Measurements from ENCODE around the gene PTTG1. TPM values are rescaled to one million over a fixed set of nuclear protein-coding genes. Genes with fewer than 3 reads are reported as not detected.

PTTG1 gene
- total RNA-seq, 1 donor from 2014 or later = 9.1 TPM

GRCh38 chr5:160442824-160443431 is 21.3 kb downstream of the PTTG1 start:
- no peak for DNase-seq
- no peak for ATAC-seq
- no peak for TF ChIP-seq CTCF (IDR thresholded peaks at IDR 0.05)
- Histone ChIP-seq H3K27ac (no peak overlapping the region), H3K36me3 (no peaks in the 10 kb centered on the region), H3K4me1 (peaks cover 10% of the 10 kb centered on the region), H3K9me3 (no peaks in the 10 kb centered on the region), H3K27me3 (ENCODE audit: low read depth) (no peaks in the 10 kb centered on the region), H3K4me3 (no peak overlapping the region)
- intact Hi-C loops (cut with DNase I) = no loop called here

GRCh38 chr5:160444407-160444806 is 22.8 kb downstream of the PTTG1 start:
- H3K4me1 ChIP-seq = peaks cover 3% of the 10 kb centered on the region
- H3K27ac ChIP-seq = no peak overlapping the region
- no peaks in the 10 kb centered on the region for H3K9me3 ChIP-seq
- H3K27me3 ChIP-seq (ENCODE audit: low read depth) = no peaks in the 10 kb centered on the region
- DNase-seq (no peak), ATAC-seq (no peak)
- no peak overlapping the region for H3K4me3 ChIP-seq
- H3K36me3 ChIP-seq = no peaks in the 10 kb centered on the region
- intact Hi-C loops (cut with DNase I) = no loop called here
- TF ChIP-seq CTCF (IDR thresholded peaks at IDR 0.05) = no peak

- Histone ChIP-seq H3K27ac (no peak overlapping the region), H3K9me3 (no peaks in the 10 kb centered on the region), H3K4me3 (no peak overlapping the region), H3K36me3 (no peaks in the 10 kb centered on the region), H3K27me3 (ENCODE audit: low read depth) (no peaks in the 10 kb centered on the region), H3K4me1 (no peaks in the 10 kb centered on the region)
- DNase-seq (no peak), ATAC-seq (no peak)
- intact Hi-C loops (cut with DNase I) = no loop called here
- TF ChIP-seq CTCF (IDR thresholded peaks at IDR 0.05) = no peak
These were observed 23.5 kb downstream of the PTTG1 start for GRCh38 chr5:160445132-160445531.

- no peak overlapping the region for H3K4me3 ChIP-seq
These were observed 24.1 kb downstream of the PTTG1 start for GRCh38 chr5:160445751-160446150.

GRCh38 chr5:160448886-160449285 is 27.2 kb downstream of the PTTG1 start:
- H3K27ac ChIP-seq = no peak overlapping the region
- H3K9me3 ChIP-seq = no peaks in the 10 kb centered on the region
- TF ChIP-seq CTCF (IDR thresholded peaks at IDR 0.05) = no peak
- H3K27me3 ChIP-seq (ENCODE audit: low read depth) = no peaks in the 10 kb centered on the region
- intact Hi-C loops (cut with DNase I) = no loop called here
- peaks cover 6% of the 10 kb centered on the region for H3K4me1 ChIP-seq
- DNase-seq (no peak), ATAC-seq (no peak)
- no peaks in the 10 kb centered on the region for H3K36me3 ChIP-seq
- no peak overlapping the region for H3K4me3 ChIP-seq

More at GRCh38 chr5:160445751-160446150, 24.1 kb downstream of the PTTG1 start:
- H3K27ac ChIP-seq = no peak overlapping the region
- intact Hi-C loops (cut with DNase I) = no loop called here
- H3K9me3 ChIP-seq = no peaks in the 10 kb centered on the region
- no peaks in the 10 kb centered on the region for H3K4me1 ChIP-seq
- no peak for ATAC-seq
- DNase-seq = no peak
- H3K27me3 ChIP-seq (ENCODE audit: low read depth) = no peaks in the 10 kb centered on the region
- TF ChIP-seq CTCF (IDR thresholded peaks at IDR 0.05) = no peak
- no peaks in the 10 kb centered on the region for H3K36me3 ChIP-seq

All from lower lobe of right lung (tissue), 2 donors.